SJCRH30 (cell line): ENCODE data around the gene ZNF827. TPM values are rescaled to one million over a fixed set of nuclear protein-coding genes. Genes with fewer than 3 reads are reported as not detected.

Experiments
- DNase-seq, 2 experiments: peaks; one replicate each; pipeline ENCODE4 v3.0.0-alpha.2; 2015 to 2020
- H3K27ac ChIP-seq: fragments of 250-450 bp; sonication (Bioruptor Pico); 2 replicates; pipeline ENCODE4 v1.5.1; 2020; ENCODE audit warnings: mild to moderate bottlenecking, moderate library complexity
- H3K27me3 ChIP-seq: fragments of 250-450 bp; sonication (Bioruptor Pico); 2 replicates; pipeline ENCODE4 v1.5.1; 2020; ENCODE audit warnings: mild to moderate bottlenecking, moderate library complexity
- H3K36me3 ChIP-seq: fragments of 250-450 bp; sonication (Bioruptor Pico); 2 replicates; pipeline ENCODE4 v1.5.1; 2020; ENCODE audit warnings: mild to moderate bottlenecking, moderate library complexity
- H3K4me1 ChIP-seq: fragments of 250-450 bp; sonication (Bioruptor Pico); 2 replicates; pipeline ENCODE4 v1.5.1; 2020; ENCODE audit warnings: mild to moderate bottlenecking, moderate library complexity
- H3K4me3 ChIP-seq: fragments of 250-450 bp; sonication (Bioruptor Pico); 2 replicates; pipeline ENCODE4 v1.5.1; 2020; ENCODE audit warnings: mild to moderate bottlenecking, moderate library complexity
- H3K9me3 ChIP-seq: fragments of 250-450 bp; sonication (Bioruptor Pico); replicated peaks from 2 replicates; pipeline ENCODE4 v1.5.1; 2020; ENCODE audit warnings: mild to moderate bottlenecking, moderate library complexity
- total RNA-seq: library from RNA; depleted of rRNA; stranded (reverse); fragments of >200 nt; shearing (Covaris generic); gene quantifications from 2 replicates; pipeline ENCODE4 v1.2.3, GENCODE V29; 2014; rRNA removed

Gene ZNF827
- total RNA-seq, 1 experiment from 2014 or later, result 10.5 TPM

GRCh38 chr4:145731028-145731427 lies 207.6 kb downstream of the ZNF827 start:
- H3K4me3 ChIP-seq, result no peak overlapping the region
- peak overlapping the region; percentile 42 for H3K27ac ChIP-seq
- no peaks in the 10 kb centered on the region for H3K9me3 ChIP-seq
- H3K36me3 ChIP-seq, result no peaks in the 10 kb centered on the region
- H3K4me1 ChIP-seq, result peaks cover 45% of the 10 kb centered on the region
- H3K27me3 ChIP-seq, result no peaks in the 10 kb centered on the region
- DNase-seq, result peak; percentile 85 to 93

- Histone ChIP-seq H3K27me3 (no peaks in the 10 kb centered on the region), H3K4me1 (peaks cover 35% of the 10 kb centered on the region), H3K9me3 (no peaks in the 10 kb centered on the region), H3K27ac (no peak overlapping the region; the same call in 1 of the 2 replicates), H3K36me3 (no peaks in the 10 kb centered on the region), H3K4me3 (no peak overlapping the region)
- DNase-seq, result no peak
Measured at GRCh38 chr4:145730026-145730425, 208.6 kb downstream of the ZNF827 start.

DNA sequence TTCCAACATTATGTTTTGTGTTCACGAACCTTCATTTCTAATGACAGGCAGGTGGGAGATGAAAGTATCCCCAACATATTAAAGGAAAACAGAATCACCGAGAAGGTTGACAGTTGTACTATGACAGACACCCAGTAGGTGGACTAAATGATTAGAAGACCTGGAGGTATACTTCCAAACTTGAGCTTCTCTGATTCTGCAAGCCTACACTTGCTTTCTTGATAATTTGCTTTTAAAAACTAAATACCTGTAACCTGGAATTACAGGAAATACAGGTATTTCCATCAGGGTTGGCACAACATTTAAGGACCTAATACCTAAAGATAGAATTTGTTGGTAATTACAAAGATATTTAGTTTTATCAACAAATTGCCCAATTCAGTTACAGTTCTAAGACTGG lies 215.3 kb downstream of the ZNF827 start:
- no peak for DNase-seq
- Histone ChIP-seq H3K4me1 (no peaks in the 10 kb centered on the region), H3K36me3 (no peaks in the 10 kb centered on the region), H3K27ac (no peak overlapping the region), H3K9me3 (no peaks in the 10 kb centered on the region; the same call in 1 of the 2 replicates), H3K27me3 (no peaks in the 10 kb centered on the region), H3K4me3 (no peak overlapping the region)

DNA sequence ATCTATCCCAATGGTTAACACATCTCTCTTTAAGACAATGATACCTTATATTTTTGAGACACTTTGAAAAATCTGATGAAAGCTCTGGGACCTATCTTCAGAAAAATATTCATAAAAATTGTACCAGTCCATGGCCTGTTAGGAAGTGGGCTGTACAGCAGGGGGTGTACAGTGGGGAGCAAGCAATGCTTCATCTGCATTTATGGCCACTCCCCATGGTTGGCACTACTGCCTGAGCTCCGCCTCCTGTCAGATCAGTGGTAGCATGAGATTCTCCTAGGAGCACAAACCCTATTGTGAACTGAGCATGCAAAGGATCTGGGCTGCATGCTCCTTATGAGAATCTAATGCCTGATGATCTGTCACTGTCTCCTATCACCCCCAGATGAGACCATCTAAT lies 216.1 kb downstream of the ZNF827 start:
- Histone ChIP-seq H3K36me3 (no peaks in the 10 kb centered on the region), H3K4me3 (no peak overlapping the region), H3K4me1 (no peaks in the 10 kb centered on the region; the same call in 1 of the 2 replicates), H3K27ac (no peak overlapping the region), H3K9me3 (no peaks in the 10 kb centered on the region; the same call in 1 of the 2 replicates), H3K27me3 (no peaks in the 10 kb centered on the region)
- DNase-seq, result no peak

DNA sequence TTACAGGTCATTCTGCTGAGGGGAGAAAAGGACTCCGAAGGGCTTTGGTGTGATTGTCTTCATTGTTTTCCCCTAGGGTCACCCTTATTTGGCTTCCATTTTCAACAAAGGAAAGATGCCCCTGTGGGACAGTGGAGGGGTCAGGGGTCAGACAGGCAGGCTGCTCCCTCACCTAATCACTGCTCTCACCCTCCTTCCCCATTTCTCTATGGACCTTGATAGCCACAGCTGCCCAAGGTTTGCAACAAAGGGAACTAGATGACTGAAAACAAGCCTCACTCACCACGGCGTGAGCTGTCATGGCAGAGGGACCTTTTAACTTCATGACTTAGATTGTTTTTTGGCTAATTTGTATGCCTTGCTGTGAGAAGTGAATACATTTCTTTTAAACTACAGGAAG lies 218.0 kb downstream of the ZNF827 start:
- H3K27ac ChIP-seq, result no peak overlapping the region
- H3K36me3 ChIP-seq, result no peaks in the 10 kb centered on the region
- no peak overlapping the region for H3K4me3 ChIP-seq
- H3K27me3 ChIP-seq, result no peaks in the 10 kb centered on the region
- no peaks in the 10 kb centered on the region; the same call in 1 of the 2 replicates for H3K9me3 ChIP-seq
- H3K4me1 ChIP-seq, result peaks cover 15% of the 10 kb centered on the region
- DNase-seq, result no peak

GRCh38 chr4:145719752-145720624 lies 218.6 kb downstream of the ZNF827 start:
- H3K4me3 ChIP-seq, result no peak overlapping the region
- no peaks in the 10 kb centered on the region; the same call in 1 of the 2 replicates for H3K9me3 ChIP-seq
- no peaks in the 10 kb centered on the region for H3K36me3 ChIP-seq
- H3K4me1 ChIP-seq, result peaks cover 15% of the 10 kb centered on the region
- no peak for DNase-seq
- H3K27ac ChIP-seq, result no peak overlapping the region
- no peaks in the 10 kb centered on the region for H3K27me3 ChIP-seq

DNA sequence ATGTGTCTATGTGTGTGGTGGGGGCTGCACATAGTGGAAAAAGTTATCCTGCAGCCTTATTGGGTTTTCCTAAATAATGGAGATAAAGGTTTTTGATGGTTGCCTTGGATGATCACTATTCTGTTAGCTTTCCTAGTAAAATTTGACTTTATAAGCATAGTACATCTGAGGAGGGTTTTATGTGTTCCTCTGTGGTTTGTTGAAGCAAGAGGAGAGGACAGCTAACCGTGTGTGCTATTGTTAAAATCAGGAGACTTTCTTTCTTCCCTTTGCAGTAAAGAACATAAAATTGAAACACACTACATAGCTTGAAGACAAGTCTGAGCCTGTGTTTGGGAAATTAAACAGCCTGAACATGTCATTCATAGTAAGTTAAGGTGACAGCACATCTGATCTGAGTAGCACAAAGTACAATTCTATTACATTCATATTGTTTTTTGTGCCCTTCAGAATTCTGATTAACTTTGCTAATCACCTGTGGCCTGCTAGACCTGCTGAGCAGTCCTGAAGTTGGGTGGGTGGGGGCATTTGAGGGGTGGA lies 221.9 kb downstream of the ZNF827 start:
- Histone ChIP-seq H3K4me3 (no peak overlapping the region), H3K27ac (peak overlapping the region; percentile 74), H3K36me3 (no peaks in the 10 kb centered on the region), H3K27me3 (no peaks in the 10 kb centered on the region), H3K9me3 (no peaks in the 10 kb centered on the region; the same call in 1 of the 2 replicates), H3K4me1 (peaks cover 15% of the 10 kb centered on the region)
- DNase-seq, result no peak

GRCh38 chr4:145716200-145716599 lies 222.4 kb downstream of the ZNF827 start:
- Histone ChIP-seq H3K27me3 (no peaks in the 10 kb centered on the region), H3K9me3 (no peaks in the 10 kb centered on the region; the same call in 1 of the 2 replicates), H3K4me3 (no peak overlapping the region), H3K36me3 (no peaks in the 10 kb centered on the region), H3K27ac (peak overlapping the region; percentile 74), H3K4me1 (peaks cover 15% of the 10 kb centered on the region)
- peak; percentile 81 to 85 for DNase-seq

DNA sequence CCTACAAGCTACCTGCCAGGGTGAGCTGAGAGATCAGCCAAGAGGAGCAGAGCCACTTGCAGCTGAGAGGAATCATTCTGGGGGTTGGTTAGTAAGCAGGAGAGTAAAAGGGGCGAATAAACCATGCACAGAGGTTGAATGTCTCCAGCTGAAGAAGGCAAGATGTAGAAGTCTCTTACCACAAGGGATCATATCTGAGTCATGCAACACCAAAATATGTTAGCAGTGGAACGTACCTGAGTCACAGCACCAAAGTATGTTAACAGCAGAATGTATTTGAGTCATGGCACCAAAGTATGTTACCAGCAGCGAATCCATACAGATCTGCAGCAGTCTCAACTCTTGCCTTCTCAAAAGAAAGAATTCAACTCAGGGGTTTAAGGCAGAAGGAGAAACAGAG lies 228.8 kb downstream of the ZNF827 start:
- H3K36me3 ChIP-seq, result no peaks in the 10 kb centered on the region
- no peaks in the 10 kb centered on the region for H3K4me1 ChIP-seq
- DNase-seq, result no peak
- no peaks in the 10 kb centered on the region for H3K27me3 ChIP-seq
- no peak overlapping the region for H3K27ac ChIP-seq
- H3K9me3 ChIP-seq, result no peaks in the 10 kb centered on the region
- H3K4me3 ChIP-seq, result no peak overlapping the region

- Histone ChIP-seq H3K27me3 (no peaks in the 10 kb centered on the region), H3K36me3 (no peaks in the 10 kb centered on the region), H3K9me3 (no peaks in the 10 kb centered on the region), H3K4me3 (no peak overlapping the region), H3K27ac (no peak overlapping the region), H3K4me1 (no peaks in the 10 kb centered on the region)
- DNase-seq, result no peak
Measured at GRCh38 chr4:145709336-145709735, 229.3 kb downstream of the ZNF827 start.

Other genes starting within 250 kb of the ZNF827 start
- 66.7 and 79.6 TPM in 2 replicates for gene LSM6, start 236.9 kb upstream of the ZNF827 start, total RNA-seq